IMR-90 (cell line): Measurements from ENCODE around the gene TMED6.

Source experiments
- CTCF ChIP-seq: conservative IDR thresholded peaks from 2 replicates; pipeline ENCODE4 v1.5.1; 2012; ENCODE audit warnings: mild to moderate bottlenecking, low read depth, low read length, improper control_type of control experiment
- ELK1 ChIP-seq: fragments of 150-350 bp; IDR thresholded peaks from 2 replicates; pipeline ENCODE4 v1.6.1; 2016; ENCODE audit warnings: low read depth, mild to moderate bottlenecking, low read length, moderate library complexity, borderline replicate concordance
- POLR2A ChIP-seq: IDR thresholded peaks from 2 replicates; pipeline ENCODE4 v1.6.1; 2012; ENCODE audit warnings: mild to moderate bottlenecking, low read depth, low read length
- RAD21 ChIP-seq: IDR thresholded peaks from 2 replicates; pipeline ENCODE4 v1.6.1; 2012; ENCODE audit warnings: low read length, improper control_type of control experiment
- RCOR1 ChIP-seq: IDR thresholded peaks from 2 replicates; pipeline ENCODE4 v1.6.1; 2012; ENCODE audit warnings: mild to moderate bottlenecking, low read length, improper control_type of control experiment; ENCODE audit not compliant: insufficient replicate concordance

GRCh38 chr16:69346683-69347082, 4.9 kb downstream of the TMED6 start:
- TF ChIP-seq CTCF (no peak), RCOR1 (no peak), RAD21 (no peak), ELK1 (no peak), POLR2A (no peak)
